Tibial artery (tissue), 4 donors: ENCODE data around the gene NME1.

Experiments
- DNase-seq, 2 donors: peaks; one replicate each; pipeline ENCODE4 v3.0.0-alpha.2; 2019
- H3K27ac ChIP-seq, 2 donors: fragments of 200-600 bp; sonication (generic) in 1 of 2; 1 replicate in 1 of 2; 2 replicates in 1 of 2; pipeline ENCODE4 v1.5.1; 2018 to 2019; ENCODE audit warnings: mild to moderate bottlenecking in 1 of 2
- H3K27me3 ChIP-seq, 2 donors: fragments of 200-600 bp; sonication (generic) in 1 of 2; one replicate each; pipeline versions ENCODE4 v1.5.1 to v1.6.0; 2016 to 2019
- H3K36me3 ChIP-seq, 3 donors: fragments of 200-600 bp; sonication (generic) in 2 of 3; one replicate each; pipeline ENCODE4 v1.5.1; 2016 to 2019; ENCODE audit warnings: mild to moderate bottlenecking in 2 of 3
- H3K4me1 ChIP-seq, 4 donors: fragments of 200-600 bp; sonication (generic) in 2 of 4; 1 replicate in 3 of 4; 2 replicates in 1 of 4; pipeline ENCODE4 v1.5.1; 2016 to 2019
- H3K4me3 ChIP-seq, 2 donors: fragments of 200-600 bp; sonication (generic) in 1 of 2; 1 replicate in 1 of 2; 2 replicates in 1 of 2; pipeline ENCODE4 v1.5.1; 2018 to 2019; ENCODE audit warnings: mild to moderate bottlenecking in 2 of 2
- H3K9me3 ChIP-seq, 3 donors: fragments of 200-600 bp; sonication (generic) in 1 of 3; one replicate each; pipeline ENCODE4 v1.5.1; 2016 to 2019
- CTCF ChIP-seq, 2 experiments: fragments of 200-600 bp in 1 of 2; fragments of 450-650 bp in 1 of 2; IDR thresholded peaks; one replicate each; pipeline ENCODE4 v1.5.1; 2017 to 2019; ENCODE audit warnings: antibody characterized with exemption in 2 of 2, mild to moderate bottlenecking in 1 of 2, moderate library complexity in 1 of 2
- intact Hi-C: fragments of 100-400 bp; cut with DNase I; formaldehyde crosslinking; loops from one replicate; pipeline ENCODE4 v1.15.0; 2023; ENCODE audit warnings: low total_unique reads

NME1 gene

GRCh38 chr17:51164911-51165679 lies 11.7 kb downstream of the NME1 start:
- Histone ChIP-seq H3K36me3 (peaks cover 8 to 44% (median 33%) of the 10 kb centered on the region in 3 donors), H3K27me3 (no peaks in the 10 kb centered on the region), H3K9me3 (no peaks in the 10 kb centered on the region), H3K4me1 (peaks cover 0 to 21% (median 15%) of the 10 kb centered on the region in 4 donors), H3K4me3 (peak overlapping the region; percentile 98 to 99), H3K27ac (peak overlapping the region; percentile 88 to 98)
- no peak for DNase-seq
- intact Hi-C loops, result loop anchor here (5.0 kb wide), 1 partner anchor 43 kb away; the partner anchor contains the start of gene SPAG9
- TF ChIP-seq CTCF (IDR thresholded peaks at IDR 0.05), result no peak

DNA sequence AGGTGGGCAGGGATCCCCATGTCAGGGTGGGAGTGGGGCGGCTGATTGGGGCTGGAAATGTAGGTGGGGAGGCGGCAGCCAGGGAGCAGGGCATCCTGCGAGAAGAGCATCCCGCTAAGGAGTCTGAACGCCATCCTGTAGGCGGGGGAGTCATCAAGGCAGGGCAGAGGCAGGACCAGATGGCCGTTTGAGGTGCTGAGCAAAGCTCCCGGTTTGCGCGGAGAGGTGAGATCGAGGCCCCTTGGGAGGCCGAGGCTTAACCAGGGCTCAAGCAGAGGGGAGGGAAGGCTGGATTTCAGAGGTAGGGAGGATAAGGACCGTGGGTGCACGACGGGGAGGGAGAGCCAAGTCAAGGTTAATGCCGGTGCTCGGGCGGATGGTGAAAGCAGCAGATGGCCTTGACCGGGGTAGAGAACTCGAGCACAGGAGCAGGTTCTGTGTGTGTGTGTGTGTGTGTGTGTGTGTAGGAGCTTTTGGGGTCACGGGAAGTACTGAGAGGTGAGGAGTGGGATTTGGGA lies 12.4 kb downstream of the NME1 start:
- peak in 1 of 2 experiments; percentile 10 for TF ChIP-seq CTCF (IDR thresholded peaks at IDR 0.05)
- intact Hi-C loops, result loop anchor here (2.0 to 5.0 kb wide), 2 partner anchors 13 to 43 kb away; partner anchors contain the start of genes NME1 and SPAG9
- peaks cover 12 to 44% (median 37%) of the 10 kb centered on the region in 3 donors for H3K36me3 ChIP-seq

GRCh38 chr17:51166198-51166986 lies 13.0 kb downstream of the NME1 start, which contains the start of gene NME2:
TSS of gene NME2 (plus strand) at chr17:51166411. CDS start at chr17:51166831, 420 bp downstream.
- TF ChIP-seq CTCF (IDR thresholded peaks at IDR 0.05), result no peak
- Histone ChIP-seq H3K27me3 (no peaks in the 10 kb centered on the region), H3K4me3 (peak within 1 kb of the TSS; percentile 98 to 99), H3K36me3 (peaks cover 15 to 44% (median 37%) of the 10 kb centered on the region in 3 donors), H3K9me3 (no peaks in the 10 kb centered on the region), H3K4me1 (peaks cover 0 to 21% (median 15%) of the 10 kb centered on the region in 4 donors), H3K27ac (peak within 1 kb of the TSS; percentile 88 to 98)
- intact Hi-C loops, result loop anchor here (2.0 to 5.0 kb wide), 2 partner anchors 14 to 44 kb away; partner anchors contain the start of genes NME1 and SPAG9
- DNase-seq, result peak; percentile 91 to 95

More for the DNA sequence above, 12.4 kb downstream of the NME1 start:
- peak in 1 of 2 donors; percentile 29 for DNase-seq
- no peaks in the 10 kb centered on the region for H3K9me3 ChIP-seq
- H3K4me1 ChIP-seq, result peaks cover 0 to 21% (median 15%) of the 10 kb centered on the region in 4 donors
- peak overlapping the region; percentile 98 to 99 for H3K4me3 ChIP-seq
- no peaks in the 10 kb centered on the region for H3K27me3 ChIP-seq
- peak overlapping the region; percentile 88 to 98 for H3K27ac ChIP-seq

GRCh38 chr17:51166987-51167931 lies 13.9 kb downstream of the NME1 start:
- Histone ChIP-seq H3K9me3 (no peaks in the 10 kb centered on the region), H3K4me1 (peaks cover 0 to 21% (median 15%) of the 10 kb centered on the region in 4 donors), H3K27me3 (no peaks in the 10 kb centered on the region), H3K36me3 (peaks cover 23 to 46% (median 37%) of the 10 kb centered on the region in 3 donors), H3K27ac (peak overlapping the region; percentile 88 to 98), H3K4me3 (peak overlapping the region; percentile 98 to 99)
- intact Hi-C loops, result loop anchor here (2.0 to 5.0 kb wide), 2 partner anchors 14 to 45 kb away; partner anchors contain the start of genes NME1 and SPAG9
- peak; percentile 50 to 57 for TF ChIP-seq CTCF (IDR thresholded peaks at IDR 0.05)
- no peak for DNase-seq
